ENCODE measurements around the gene SMARCA4. TPM values are rescaled to one million over a fixed set of nuclear protein-coding genes. Genes with fewer than 3 reads are reported as not detected.

SMARCA4 gene
- total and polyA plus RNA-seq, 7 donors = 22.5 to 73.9 (median 39.1) TPM

- H3K4me3 ChIP-seq = peak overlapping the region; percentile 53 to 77 (median 65)
- 1% methylated on average over 64 of the region's 64 CpGs for WGBS, 2 donors
- peaks cover 0 to 6% (median 0%) of the 10 kb centered on the region in 4 donors for H3K36me3 ChIP-seq
- DNase-seq = peak; percentile 99
- H3K4me1 ChIP-seq = peaks cover 0 to 69% (median 59%) of the 10 kb centered on the region in 4 donors
- no peaks in the 10 kb centered on the region for H3K27me3 ChIP-seq
- intact Hi-C loops (cut with DNase I) = no loop called here
- peak overlapping the region; percentile 91 to 98 (median 96) for H3K27ac ChIP-seq
- no peaks in the 10 kb centered on the region for H3K9me3 ChIP-seq
- TF ChIP-seq POLR2AphosphoS5 (IDR thresholded peaks at IDR 0.05) (peak; percentile 91 to 99 (median 98)), EP300 (IDR thresholded peaks at IDR 0.05) (peak in 2 of 4 donors; percentile 9 to 32), CTCF (IDR thresholded peaks at IDR 0.05) (no peak), POLR2A (IDR thresholded peaks at IDR 0.05) (peak; percentile 95 to 96)
These were observed 129.6 kb downstream of the SMARCA4 start for GRCh38 chr19:11090264-11090996.

- DNase-seq = no peak
- peaks cover 0 to 13% (median 0%) of the 10 kb centered on the region in 4 donors for H3K36me3 ChIP-seq
- H3K27ac ChIP-seq = peak overlapping the region; percentile 91 to 98 (median 96)
- H3K4me3 ChIP-seq = peak overlapping the region; percentile 53 to 77 (median 65)
- 17 to 42% methylated on average over 11 of the region's 11 CpGs for WGBS, 2 donors
- H3K27me3 ChIP-seq = no peaks in the 10 kb centered on the region
- intact Hi-C loops (cut with DNase I) = no loop called here
- H3K9me3 ChIP-seq = no peaks in the 10 kb centered on the region
- no peak for TF ChIP-seq POLR2AphosphoS5 (IDR thresholded peaks at IDR 0.05)
- TF ChIP-seq CTCF (IDR thresholded peaks at IDR 0.05) = no peak
- TF ChIP-seq POLR2A (IDR thresholded peaks at IDR 0.05) = no peak
- no peak for TF ChIP-seq EP300 (IDR thresholded peaks at IDR 0.05)
- H3K4me1 ChIP-seq = peaks cover 0 to 70% (median 56%) of the 10 kb centered on the region in 4 donors
These were observed 130.3 kb downstream of the SMARCA4 start for GRCh38 chr19:11090997-11091702.

- TF ChIP-seq POLR2AphosphoS5 (IDR thresholded peaks at IDR 0.05) (peak; percentile 36 to 83 (median 62)), EP300 (IDR thresholded peaks at IDR 0.05) (peak in 1 of 4 donors; percentile 67), CTCF (IDR thresholded peaks at IDR 0.05) (no peak), POLR2A (IDR thresholded peaks at IDR 0.05) (peak in 1 of 2 donors; percentile 33)
- Histone ChIP-seq H3K9me3 (no peaks in the 10 kb centered on the region), H3K36me3 (peaks cover 0 to 19% (median 0%) of the 10 kb centered on the region in 4 donors), H3K27ac (peak overlapping the region; percentile 91 to 98 (median 96)), H3K4me1 (peaks cover 0 to 70% (median 57%) of the 10 kb centered on the region in 4 donors), H3K27me3 (no peaks in the 10 kb centered on the region), H3K4me3 (peak overlapping the region in 2 of 4 donors; percentile 71 to 77)
- 3 to 25% methylated on average over 8 of the region's 8 CpGs for WGBS, 2 donors
- DNase-seq = peak; percentile 89
- intact Hi-C loops (cut with DNase I) = no loop called here
These were observed 130.9 kb downstream of the SMARCA4 start for GRCh38 chr19:11091703-11092153.

- 18 to 56% methylated on average over 6 of the region's 6 CpGs for WGBS, 2 donors
- no peak for DNase-seq
- Histone ChIP-seq H3K36me3 (peaks cover 0 to 20% (median 0%) of the 10 kb centered on the region in 4 donors), H3K4me3 (peak overlapping the region in 2 of 4 donors; percentile 71 to 77), H3K27ac (peak overlapping the region; percentile 91 to 98 (median 96)), H3K4me1 (peaks cover 0 to 70% (median 57%) of the 10 kb centered on the region in 4 donors), H3K27me3 (no peaks in the 10 kb centered on the region), H3K9me3 (no peaks in the 10 kb centered on the region)
- intact Hi-C loops (cut with DNase I) = no loop called here
- TF ChIP-seq POLR2AphosphoS5 (IDR thresholded peaks at IDR 0.05) (no peak), EP300 (IDR thresholded peaks at IDR 0.05) (no peak), POLR2A (IDR thresholded peaks at IDR 0.05) (no peak), CTCF (IDR thresholded peaks at IDR 0.05) (no peak)
These were observed 131.3 kb downstream of the SMARCA4 start for GRCh38 chr19:11092181-11092538.
